Duodenal mucosa (tissue), 2 donors: ENCODE data around the gene CYP3A5.

Experiments
- H3K27ac ChIP-seq: one replicate; pipeline ENCODE4 v1.7.0; 2013; ENCODE audit warnings: low read depth, low read length
- H3K27me3 ChIP-seq, 2 donors: one replicate each; pipeline ENCODE4 v1.7.0; 2013; ENCODE audit warnings: low read length in 2 of 2, control low read depth in 1 of 2; ENCODE audit not compliant: insufficient read depth in 2 of 2, control insufficient read depth in 1 of 2
- H3K36me3 ChIP-seq, 2 donors: one replicate each; pipeline ENCODE4 v1.7.0; 2013; ENCODE audit warnings: low read length in 2 of 2, control low read depth in 1 of 2; ENCODE audit not compliant: insufficient read depth in 2 of 2, control insufficient read depth in 1 of 2
- H3K4me1 ChIP-seq, 2 donors: one replicate each; pipeline ENCODE4 v1.7.0; 2013; ENCODE audit warnings: low read length in 2 of 2, control low read depth in 1 of 2; ENCODE audit not compliant: insufficient read depth in 2 of 2, control insufficient read depth in 1 of 2
- H3K4me3 ChIP-seq, 2 donors: one replicate each; pipeline ENCODE4 v1.7.0; 2013; ENCODE audit warnings: low read length in 2 of 2, low read depth in 1 of 2
- H3K9ac ChIP-seq, 2 donors: one replicate each; pipeline ENCODE4 v1.7.0; 2013; ENCODE audit warnings: low read length in 2 of 2, low read depth in 1 of 2
- H3K9me3 ChIP-seq, 2 donors: one replicate each; pipeline ENCODE4 v1.7.0; 2013; ENCODE audit warnings: low read length in 2 of 2, control low read depth in 1 of 2; ENCODE audit not compliant: control insufficient read depth in 1 of 2

Gene CYP3A5

GRCh38 chr7:99626661-99627060, 53.1 kb downstream of the CYP3A5 start:
- no peaks in the 10 kb centered on the region for H3K27me3 ChIP-seq
- peaks cover 6 to 8% of the 10 kb centered on the region in 2 donors for H3K4me1 ChIP-seq
- H3K36me3 ChIP-seq = peaks cover 60 to 96% of the 10 kb centered on the region in 2 donors
- H3K27ac ChIP-seq = no peak overlapping the region
- H3K9ac ChIP-seq = no peak overlapping the region
- no peak overlapping the region for H3K4me3 ChIP-seq
- no peaks in the 10 kb centered on the region for H3K9me3 ChIP-seq

GRCh38 chr7:99625961-99626360, 53.8 kb downstream of the CYP3A5 start:
- Histone ChIP-seq H3K9me3 (no peaks in the 10 kb centered on the region), H3K27ac (no peak overlapping the region), H3K9ac (no peak overlapping the region), H3K4me1 (peaks cover 6 to 8% of the 10 kb centered on the region in 2 donors), H3K27me3 (no peaks in the 10 kb centered on the region), H3K4me3 (no peak overlapping the region), H3K36me3 (peaks cover 64 to 96% of the 10 kb centered on the region in 2 donors)

- H3K9ac ChIP-seq = no peak overlapping the region
- H3K36me3 ChIP-seq = peaks cover 64 to 97% of the 10 kb centered on the region in 2 donors
- H3K27ac ChIP-seq = no peak overlapping the region
- no peak overlapping the region for H3K4me3 ChIP-seq
- no peaks in the 10 kb centered on the region for H3K9me3 ChIP-seq
- H3K27me3 ChIP-seq = no peaks in the 10 kb centered on the region
- H3K4me1 ChIP-seq = peaks cover 6 to 8% of the 10 kb centered on the region in 2 donors
Measured at GRCh38 chr7:99625321-99625720, 54.5 kb downstream of the CYP3A5 start.

GRCh38 chr7:99624484-99624883, 55.3 kb downstream of the CYP3A5 start:
- peaks cover 6 to 8% of the 10 kb centered on the region in 2 donors for H3K4me1 ChIP-seq
- no peak overlapping the region for H3K27ac ChIP-seq
- H3K36me3 ChIP-seq = peaks cover 68 to 97% of the 10 kb centered on the region in 2 donors
- no peak overlapping the region for H3K9ac ChIP-seq
- no peaks in the 10 kb centered on the region for H3K9me3 ChIP-seq
- H3K27me3 ChIP-seq = no peaks in the 10 kb centered on the region
- no peak overlapping the region for H3K4me3 ChIP-seq

- Histone ChIP-seq H3K4me1 (peaks cover 6 to 8% of the 10 kb centered on the region in 2 donors), H3K27me3 (no peaks in the 10 kb centered on the region), H3K4me3 (peak overlapping the region in 1 of 2 donors; percentile 12), H3K36me3 (peaks cover 75 to 97% of the 10 kb centered on the region in 2 donors), H3K9ac (no peak overlapping the region), H3K9me3 (no peaks in the 10 kb centered on the region), H3K27ac (no peak overlapping the region)
Measured at GRCh38 chr7:99623702-99624447, 55.9 kb downstream of the CYP3A5 start.

GRCh38 chr7:99623091-99623693, 56.6 kb downstream of the CYP3A5 start:
- Histone ChIP-seq H3K27ac (no peak overlapping the region), H3K9me3 (no peaks in the 10 kb centered on the region), H3K27me3 (no peaks in the 10 kb centered on the region), H3K4me3 (no peak overlapping the region), H3K36me3 (peaks cover 70 to 96% of the 10 kb centered on the region in 2 donors), H3K4me1 (peaks cover 6 to 8% of the 10 kb centered on the region in 2 donors), H3K9ac (no peak overlapping the region)

GRCh38 chr7:99622596-99622995, 57.2 kb downstream of the CYP3A5 start:
- H3K36me3 ChIP-seq = peaks cover 70 to 93% of the 10 kb centered on the region in 2 donors
- peaks cover 12 to 13% of the 10 kb centered on the region in 2 donors for H3K4me1 ChIP-seq
- H3K9me3 ChIP-seq = no peaks in the 10 kb centered on the region
- no peak overlapping the region for H3K4me3 ChIP-seq
- H3K27me3 ChIP-seq = no peaks in the 10 kb centered on the region
- no peak overlapping the region for H3K27ac ChIP-seq
- H3K9ac ChIP-seq = no peak overlapping the region

- H3K9me3 ChIP-seq = no peaks in the 10 kb centered on the region
- no peaks in the 10 kb centered on the region for H3K27me3 ChIP-seq
- H3K4me3 ChIP-seq = no peak overlapping the region
- H3K9ac ChIP-seq = no peak overlapping the region
- peaks cover 15 to 16% of the 10 kb centered on the region in 2 donors for H3K4me1 ChIP-seq
- no peak overlapping the region for H3K27ac ChIP-seq
- peaks cover 59 to 79% of the 10 kb centered on the region in 2 donors for H3K36me3 ChIP-seq
Measured at GRCh38 chr7:99621271-99621670, 58.5 kb downstream of the CYP3A5 start.

- H3K9me3 ChIP-seq = no peaks in the 10 kb centered on the region
- no peak overlapping the region for H3K27ac ChIP-seq
- peaks cover 44 to 63% of the 10 kb centered on the region in 2 donors for H3K36me3 ChIP-seq
- H3K4me1 ChIP-seq = peaks cover 15 to 16% of the 10 kb centered on the region in 2 donors
- H3K9ac ChIP-seq = no peak overlapping the region
- H3K27me3 ChIP-seq = no peaks in the 10 kb centered on the region
- no peak overlapping the region for H3K4me3 ChIP-seq
Measured at GRCh38 chr7:99619571-99620130, 60.1 kb downstream of the CYP3A5 start.

- peaks cover 35 to 54% of the 10 kb centered on the region in 2 donors for H3K36me3 ChIP-seq
- H3K27ac ChIP-seq = no peak overlapping the region
- no peaks in the 10 kb centered on the region for H3K27me3 ChIP-seq
- H3K4me3 ChIP-seq = no peak overlapping the region
- peaks cover 15 to 16% of the 10 kb centered on the region in 2 donors for H3K4me1 ChIP-seq
- H3K9me3 ChIP-seq = no peaks in the 10 kb centered on the region
- no peak overlapping the region for H3K9ac ChIP-seq
Measured at GRCh38 chr7:99618726-99619125, 61.1 kb downstream of the CYP3A5 start.
